CD4-positive, alpha-beta T cell (primary cell): Measurements from ENCODE around the gene RTRAF. TPM values are rescaled to one million over a fixed set of nuclear protein-coding genes. Genes with fewer than 3 reads are reported as not detected.

Source experiments
- ATAC-seq: fragments of 200-7000 bp; cut with Tn5 transposase; one replicate; pipeline ENCODE4 v1.10.0; 2022; ENCODE audit warnings: mild to moderate bottlenecking; ENCODE audit not compliant: poor library complexity
- CTCF ChIA-PET: fragments of 350-600 bp; sonication (Branson Sonifier 250); formaldehyde crosslinking; loops from one replicate; lab custom pipeline; 2021; ENCODE audit warnings: antibody characterized with exemption, inconsistent platforms; lab: Charles Lee
- POLR2A ChIA-PET: fragments of 350-600 bp; sonication (Branson Sonifier 250); formaldehyde crosslinking; loops from one replicate; lab custom pipeline; 2021; ENCODE audit warnings: antibody characterized with exemption, inconsistent platforms; lab: Charles Lee
- DNase-seq, 14 experiments: peaks; one replicate each; pipeline ENCODE4 v3.0.0-alpha.2; 2013 to 2020; ENCODE audit warnings: mixed read lengths in 2 of 14
- H3K27ac ChIP-seq, 2 donors: one replicate each; pipeline versions ENCODE4 v1.5.1 to v1.7.0; 2013; ENCODE audit warnings: low read length in 2 of 2, low read depth in 1 of 2, mild to moderate bottlenecking in 1 of 2
- H3K27me3 ChIP-seq, 2 experiments: 1 replicate in 1 of 2; 2 replicates in 1 of 2; pipeline versions ENCODE4 v1.6.1 to v1.7.0; 2013; ENCODE audit warnings: low read length in 2 of 2, control low read depth in 1 of 2, mild to moderate bottlenecking in 1 of 2, moderate library complexity in 1 of 2; ENCODE audit not compliant: insufficient read depth in 2 of 2, control insufficient read depth in 1 of 2
- H3K36me3 ChIP-seq: one replicate; pipeline ENCODE4 v1.6.1; 2013; ENCODE audit warnings: low read length, control low read depth; ENCODE audit not compliant: insufficient read depth
- H3K4me1 ChIP-seq: one replicate; pipeline ENCODE4 v1.6.1; 2013; ENCODE audit warnings: low read length, control low read depth; ENCODE audit not compliant: insufficient read depth
- H3K4me3 ChIP-seq: one replicate; pipeline ENCODE4 v1.5.1; 2013; ENCODE audit warnings: mild to moderate bottlenecking, low read length, moderate library complexity
- H3K9me3 ChIP-seq, 2 experiments: 1 replicate in 1 of 2; 2 replicates in 1 of 2; pipeline versions ENCODE4 v1.6.1 to v1.7.0; 2013; ENCODE audit warnings: low read length in 2 of 2, mild to moderate bottlenecking in 2 of 2, control low read depth in 1 of 2, moderate library complexity in 1 of 2; ENCODE audit not compliant: control insufficient read depth in 1 of 2, insufficient read depth in 1 of 2
- H3K27ac Mint-ChIP-seq: one replicate; pipeline ENCODE4 v1.8.0; 2020; ENCODE audit warnings: mixed read lengths
- H3K27me3 Mint-ChIP-seq: one replicate; pipeline ENCODE4 v1.8.0; 2021; ENCODE audit warnings: mixed read lengths
- H3K36me3 Mint-ChIP-seq: one replicate; pipeline ENCODE4 v1.8.0; 2021; ENCODE audit warnings: low read depth, mixed read lengths
- H3K4me1 Mint-ChIP-seq: one replicate; pipeline ENCODE4 v1.8.0; 2021; ENCODE audit warnings: low read depth, mixed read lengths
- H3K4me3 Mint-ChIP-seq: one replicate; pipeline ENCODE4 v1.8.0; 2020; ENCODE audit warnings: mild to moderate bottlenecking, mixed read lengths
- H3K9me3 Mint-ChIP-seq: one replicate; pipeline ENCODE4 v1.8.0; 2020; ENCODE audit warnings: mixed read lengths
- CTCF ChIP-seq: fragments of 200-600 bp; IDR thresholded peaks from one replicate; pipeline ENCODE4 v1.8.0; 2022; ENCODE audit warnings: antibody characterized with exemption, mild to moderate bottlenecking
- intact Hi-C, 2 experiments: fragments of 100-400 bp; cut with DNase I in 1 of 2; cut with micrococcal nuclease in 1 of 2; formaldehyde crosslinking; loops; one replicate each; pipeline versions ENCODE4 v1.15.1 to v1.9.0; 2023 to 2025; cut with DNase I, micrococcal nuclease
- total RNA-seq, 174 experiments: library from RNA in 2 of 174; stranded (reverse) in 2 of 174; gene quantifications; one replicate each; pipeline ENCODE4 v1.2.3 and lab custom pipeline; 2021 to 2026

The RTRAF gene
- total RNA-seq, 2 experiments from 2014 or later, result 155 to 157 TPM

GRCh38 chr14:51954657-51955056, 34.7 kb upstream of the RTRAF start:
- CTCF ChIA-PET, result interaction anchor here (0.9 to 1.5 kb wide), 3 partner anchors 49 to 108 kb away, joined by 4 to 6 read pairs (median 5); no protein-coding TSS in a partner anchor
- ATAC-seq, result no peak

DNA sequence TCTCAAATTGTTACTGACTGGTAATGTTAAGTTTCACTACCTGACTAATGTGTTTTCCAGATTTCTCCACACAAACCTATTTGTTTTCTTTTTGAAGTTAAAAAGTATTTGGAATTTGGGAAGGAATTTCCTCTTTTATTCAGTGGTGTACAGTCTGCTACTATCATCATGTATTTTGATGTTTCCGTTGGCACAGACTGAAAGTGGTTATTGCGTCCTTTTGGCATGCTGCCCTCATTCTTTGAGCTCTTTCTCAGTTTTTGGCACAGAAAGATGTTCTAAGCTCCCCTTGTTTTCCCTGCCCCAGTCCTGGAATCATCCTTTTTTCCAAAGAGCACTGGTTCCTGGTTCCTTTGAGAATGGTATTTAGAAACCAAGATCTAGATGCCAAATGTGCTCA, 31.4 kb upstream of the RTRAF start:
- Histone ChIP-seq H3K27ac (no peak overlapping the region), H3K4me1 (peaks cover 4% of the 10 kb centered on the region), H3K4me3 (no peak overlapping the region), H3K27me3 (no peaks in the 10 kb centered on the region), H3K36me3 (peaks cover 84% of the 10 kb centered on the region), H3K9me3 (peaks cover 0 to 20% of the 10 kb centered on the region in 2 experiments)
- ChIA-PET POLR2A (no interaction called here), CTCF (interaction anchor here (1.1 kb wide), 1 partner anchor 111 kb away, joined by 3 read pairs; no protein-coding TSS in a partner anchor)
- Mint-ChIP-seq H3K4me3 (no peak overlapping the region), H3K36me3 (peaks cover 95% of the 10 kb centered on the region), H3K27ac (no peak overlapping the region), H3K9me3 (peaks cover 18% of the 10 kb centered on the region), H3K4me1 (peaks cover 56% of the 10 kb centered on the region), H3K27me3 (no peaks in the 10 kb centered on the region)
- no peak for TF ChIP-seq CTCF
- DNase-seq (no peak), ATAC-seq (no peak)
- intact Hi-C loops, result no loop called here

More at GRCh38 chr14:51954657-51955056, 34.7 kb upstream of the RTRAF start:
- Histone ChIP-seq H3K4me3 (no peak overlapping the region), H3K9me3 (peaks cover 0 to 15% of the 10 kb centered on the region in 2 experiments), H3K27me3 (no peaks in the 10 kb centered on the region), H3K27ac (no peak overlapping the region), H3K36me3 (peaks cover 99% of the 10 kb centered on the region), H3K4me1 (no peaks in the 10 kb centered on the region)
- POLR2A ChIA-PET, result interaction anchor here (1.2 kb wide), 1 partner anchor 108 kb away, joined by 4 read pairs; no protein-coding TSS in a partner anchor
- TF ChIP-seq CTCF, result no peak
- DNase-seq, result peak in 1 of 14 experiments; percentile 15
- H3K4me3 Mint-ChIP-seq, result no peak overlapping the region
- peaks cover 32% of the 10 kb centered on the region for H3K4me1 Mint-ChIP-seq
- intact Hi-C loops, result loop anchor here in 1 of 2 experiments (2.0 kb wide), 1 partner anchor 18 kb away; no protein-coding TSS in a partner anchor
- peak overlapping the region; percentile 73 for H3K27ac Mint-ChIP-seq
- peaks cover 11% of the 10 kb centered on the region for H3K9me3 Mint-ChIP-seq
- H3K36me3 Mint-ChIP-seq, result peaks cover 100% of the 10 kb centered on the region
- H3K27me3 Mint-ChIP-seq, result no peaks in the 10 kb centered on the region

DNA sequence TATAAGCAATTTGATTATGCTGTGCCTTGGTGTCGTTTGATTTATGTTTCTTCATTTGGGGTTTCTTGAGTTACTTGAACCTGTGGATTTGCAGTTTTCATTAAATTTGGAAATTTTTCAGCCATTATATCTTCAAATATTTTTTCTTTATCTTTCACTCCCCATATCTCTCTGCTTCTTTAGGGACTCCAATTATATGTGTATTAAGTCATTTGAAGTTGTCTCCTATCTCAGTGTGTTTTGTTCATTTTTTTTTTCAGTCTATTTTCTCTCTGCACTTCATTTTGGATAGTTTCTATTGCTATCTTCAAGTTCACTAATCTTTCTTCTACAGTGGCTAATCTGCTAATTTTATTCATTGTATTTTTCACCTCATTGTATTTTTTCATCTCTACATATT, 29.4 kb upstream of the RTRAF start:
- Mint-ChIP-seq H3K4me1 (peaks cover 56% of the 10 kb centered on the region), H3K36me3 (peaks cover 95% of the 10 kb centered on the region), H3K27ac (peak overlapping the region; percentile 90), H3K27me3 (no peaks in the 10 kb centered on the region), H3K4me3 (no peak overlapping the region), H3K9me3 (peaks cover 18% of the 10 kb centered on the region)
- Histone ChIP-seq H3K9me3 (peaks cover 0 to 20% of the 10 kb centered on the region in 2 experiments), H3K27ac (no peak overlapping the region), H3K4me3 (no peak overlapping the region), H3K36me3 (peaks cover 81% of the 10 kb centered on the region), H3K4me1 (peaks cover 4% of the 10 kb centered on the region), H3K27me3 (no peaks in the 10 kb centered on the region)
- no peak for TF ChIP-seq CTCF
- ATAC-seq (no peak), DNase-seq (no peak)
- ChIA-PET CTCF (no interaction called here), POLR2A (no interaction called here)
- intact Hi-C loops, result loop anchor here in 1 of 2 experiments (5.0 kb wide), 1 partner anchor 113 kb away; no protein-coding TSS in a partner anchor
